Mucosa of stomach (tissue), 1 donor: ENCODE data around the gene NOTCH2NLA.
"Not testable (repeated sequence)": the region's sequence is repeated elsewhere in the genome, so short reads cannot be mapped to it uniquely, and the experiment has no call there.

Source experiments
- H3K27me3 ChIP-seq: one replicate; pipeline ENCODE4 v1.7.0; 2013; ENCODE audit warnings: mild to moderate bottlenecking, low read length; ENCODE audit not compliant: control insufficient read depth, insufficient read depth
- H3K36me3 ChIP-seq: one replicate; pipeline ENCODE4 v1.7.0; 2013; ENCODE audit warnings: low read length; ENCODE audit not compliant: control insufficient read depth, insufficient read depth
- H3K4me1 ChIP-seq: one replicate; pipeline ENCODE4 v1.7.0; 2013; ENCODE audit warnings: mild to moderate bottlenecking, low read length; ENCODE audit not compliant: control insufficient read depth, insufficient read depth
- H3K4me3 ChIP-seq: one replicate; pipeline ENCODE4 v1.7.0; 2013; ENCODE audit warnings: low read length
- H3K9ac ChIP-seq: one replicate; pipeline ENCODE4 v1.7.0; 2013; ENCODE audit warnings: mild to moderate bottlenecking, low read length, moderate library complexity
- H3K9me3 ChIP-seq: one replicate; pipeline ENCODE4 v1.7.0; 2013; ENCODE audit warnings: mild to moderate bottlenecking, low read length, moderate library complexity; ENCODE audit not compliant: control insufficient read depth
- donor health status: Pancreatic carcinoma.

NOTCH2NLA gene

GRCh38 chr1:146228710-146229477 is at the start of gene NOTCH2NLA:
NOTCH2NLA (minus strand) TSS chr1:146229021; CDS start chr1:146189337, 39,684 bp downstream.
- not testable (repeated sequence) for H3K9me3 ChIP-seq, H3K4me1 ChIP-seq, H3K9ac ChIP-seq, H3K4me3 ChIP-seq, H3K27me3 ChIP-seq, H3K36me3 ChIP-seq

DNA sequence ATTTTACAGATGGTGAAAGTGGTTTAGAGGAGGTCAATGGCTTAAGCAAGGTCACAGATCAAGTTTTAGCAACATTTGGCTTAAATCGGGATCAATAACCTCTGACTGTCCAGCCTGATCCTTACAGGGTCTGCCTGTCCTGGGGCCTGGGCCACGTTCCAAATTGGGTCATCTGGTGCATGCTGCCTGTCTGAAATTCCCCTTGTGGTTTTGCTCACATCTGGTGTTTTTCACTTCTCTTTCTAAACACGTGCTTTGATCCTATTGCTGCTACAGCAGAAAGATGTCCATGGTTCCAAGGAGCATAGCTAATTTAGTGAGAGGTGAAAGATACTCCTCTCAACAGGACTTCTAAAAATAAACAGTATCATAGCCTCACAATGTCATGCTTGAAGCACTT is 49.5 kb upstream of the NOTCH2NLA start:
- not testable (repeated sequence) for H3K9me3 ChIP-seq, H3K9ac ChIP-seq, H3K4me3 ChIP-seq, H3K36me3 ChIP-seq, H3K27me3 ChIP-seq, H3K4me1 ChIP-seq

GRCh38 chr1:146277087-146277486 is 48.3 kb upstream of the NOTCH2NLA start:
- not testable (repeated sequence) for H3K36me3 ChIP-seq, H3K27me3 ChIP-seq, H3K4me1 ChIP-seq, H3K4me3 ChIP-seq, H3K9me3 ChIP-seq, H3K9ac ChIP-seq

GRCh38 chr1:146274083-146274482 is 45.3 kb upstream of the NOTCH2NLA start:
- H3K9me3 ChIP-seq, H3K9ac ChIP-seq, H3K4me3 ChIP-seq, H3K4me1 ChIP-seq, H3K27me3 ChIP-seq, H3K36me3 ChIP-seq: not testable (repeated sequence)

GRCh38 chr1:146273194-146273593 is 44.4 kb upstream of the NOTCH2NLA start:
- H3K9me3 ChIP-seq, H3K27me3 ChIP-seq, H3K4me3 ChIP-seq, H3K9ac ChIP-seq, H3K4me1 ChIP-seq, H3K36me3 ChIP-seq: not testable (repeated sequence)

GRCh38 chr1:146272734-146273133 is 43.9 kb upstream of the NOTCH2NLA start:
- not testable (repeated sequence) for H3K9me3 ChIP-seq, H3K36me3 ChIP-seq

GRCh38 chr1:146271977-146272376 is 43.2 kb upstream of the NOTCH2NLA start:
- not testable (repeated sequence) for H3K4me3 ChIP-seq, H3K9me3 ChIP-seq, H3K4me1 ChIP-seq, H3K36me3 ChIP-seq, H3K9ac ChIP-seq, H3K27me3 ChIP-seq

More at GRCh38 chr1:146272734-146273133, 43.9 kb upstream of the NOTCH2NLA start:
- H3K9ac ChIP-seq, H3K4me1 ChIP-seq, H3K4me3 ChIP-seq, H3K27me3 ChIP-seq: not testable (repeated sequence)

DNA sequence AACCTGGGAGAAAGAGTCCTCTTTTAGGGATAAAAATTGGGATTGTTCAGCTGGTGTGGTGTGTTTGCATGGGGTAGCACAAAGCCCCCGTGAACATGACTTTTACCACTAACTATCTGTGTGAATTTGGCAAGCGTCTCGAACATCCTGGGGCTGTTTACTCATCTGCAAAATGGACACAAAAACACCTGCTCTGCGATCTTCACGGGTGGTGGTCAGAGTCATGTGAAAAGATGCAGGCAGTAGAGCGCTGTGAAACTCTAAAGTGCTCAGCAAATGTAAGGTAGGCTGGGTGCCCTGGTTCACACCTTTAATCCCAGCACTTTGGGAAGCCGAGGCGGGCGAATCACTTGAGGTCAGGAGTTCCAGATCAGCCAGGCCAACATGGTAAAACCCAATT is 41.3 kb upstream of the NOTCH2NLA start:
- H3K9ac ChIP-seq, H3K4me3 ChIP-seq, H3K27me3 ChIP-seq, H3K36me3 ChIP-seq, H3K9me3 ChIP-seq, H3K4me1 ChIP-seq: not testable (repeated sequence)

DNA sequence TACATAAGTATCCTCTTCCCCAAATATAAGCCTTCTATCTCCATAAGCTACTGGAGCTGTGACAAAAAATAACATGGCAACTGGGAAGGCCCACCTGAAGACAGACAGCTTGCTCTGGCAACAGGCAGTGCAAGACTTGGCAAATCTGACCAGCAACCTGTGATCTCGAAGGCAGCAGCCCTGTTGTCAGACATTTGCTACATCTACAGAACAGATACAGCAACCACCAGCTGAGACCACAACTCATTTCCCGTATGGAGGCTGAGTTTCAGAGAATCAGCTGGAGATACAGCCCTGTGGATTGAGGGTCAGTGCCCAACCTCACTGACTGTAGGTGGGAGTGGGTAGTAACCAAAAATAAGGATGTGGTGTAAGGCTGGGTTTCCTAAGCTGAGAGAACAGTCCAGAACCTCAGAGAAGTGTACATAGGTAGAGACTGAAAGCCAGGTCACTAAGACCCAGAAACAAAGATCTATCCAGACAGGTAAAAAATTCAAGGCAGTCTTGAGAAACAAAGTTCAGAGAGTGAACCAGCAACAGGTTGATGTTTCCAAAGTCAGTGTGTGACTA is 37.4 kb upstream of the NOTCH2NLA start:
- not testable (repeated sequence) for H3K4me1 ChIP-seq, H3K9me3 ChIP-seq, H3K4me3 ChIP-seq, H3K9ac ChIP-seq, H3K27me3 ChIP-seq, H3K36me3 ChIP-seq

DNA sequence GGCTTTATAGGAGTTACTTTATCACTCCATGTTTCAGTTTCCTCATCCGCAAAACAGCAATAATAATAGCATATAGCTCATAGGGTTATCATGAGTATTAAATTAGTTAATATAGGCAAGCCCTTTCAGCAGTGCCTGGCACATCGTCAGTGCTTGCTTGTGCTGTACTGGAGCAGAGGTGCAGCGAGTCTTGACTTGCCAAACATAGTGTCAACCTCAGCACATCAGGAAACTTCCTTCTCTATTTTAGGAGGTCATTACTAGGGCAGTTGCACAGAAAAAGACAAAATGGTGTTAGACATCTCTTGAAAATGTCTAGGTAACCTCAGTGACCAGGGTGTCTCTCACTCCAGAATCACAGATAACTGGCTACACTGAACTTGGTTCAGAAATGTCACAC is 35.9 kb upstream of the NOTCH2NLA start:
- not testable (repeated sequence) for H3K4me1 ChIP-seq, H3K4me3 ChIP-seq, H3K9ac ChIP-seq, H3K36me3 ChIP-seq, H3K27me3 ChIP-seq, H3K9me3 ChIP-seq

GRCh38 chr1:146260006-146260730 is 31.3 kb upstream of the NOTCH2NLA start:
- H3K36me3 ChIP-seq, H3K4me1 ChIP-seq, H3K4me3 ChIP-seq, H3K9ac ChIP-seq, H3K27me3 ChIP-seq, H3K9me3 ChIP-seq: not testable (repeated sequence)

DNA sequence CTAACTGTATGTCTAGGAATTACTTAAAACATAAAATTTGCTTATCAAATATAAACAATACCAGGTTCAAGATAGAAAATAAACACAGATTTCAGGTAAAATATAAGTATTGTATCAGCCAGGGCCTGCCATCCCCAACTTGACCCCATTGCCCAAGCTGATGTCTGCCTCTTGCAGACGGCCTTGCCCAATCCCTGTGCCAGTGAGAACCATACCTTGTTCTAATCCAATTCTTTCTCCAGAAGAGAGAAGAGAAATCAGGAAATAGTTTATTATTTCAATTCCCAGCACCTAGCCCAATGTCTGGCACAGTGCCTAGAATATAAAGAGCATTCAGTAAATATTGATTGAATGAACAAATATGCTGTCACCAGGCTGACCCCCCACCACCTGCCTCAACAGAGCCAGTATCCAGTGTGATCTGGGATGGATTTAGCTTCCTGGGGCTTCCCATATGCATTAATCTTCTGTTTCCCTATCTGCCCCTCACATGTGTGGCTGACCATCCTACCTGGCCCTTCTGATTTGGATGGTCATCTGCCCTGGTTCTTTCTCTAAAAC is 29.3 kb upstream of the NOTCH2NLA start:
- H3K27me3 ChIP-seq, H3K4me1 ChIP-seq, H3K4me3 ChIP-seq, H3K9ac ChIP-seq, H3K36me3 ChIP-seq, H3K9me3 ChIP-seq: not testable (repeated sequence)
